SK-N-SH (cell line): ENCODE measurements around the gene DNAJB6. TPM values are rescaled to one million over a fixed set of nuclear protein-coding genes. Genes with fewer than 3 reads are reported as not detected.

Source experiments
- CTCF ChIA-PET: fragments of 300-600, 350-600 bp; formaldehyde crosslinking; extraction: SDS; loops from one replicate; lab custom pipeline; 2021; lab: Yijun Ruan, JAX
- POLR2A ChIA-PET: fragments of 350-600 bp; sonication (Branson Sonifier 250); formaldehyde crosslinking; extraction: SDS; loops from one replicate; lab custom pipeline; 2020; ENCODE audit warnings: antibody characterized with exemption, inconsistent platforms; lab: Yijun Ruan, JAX
- DNase-seq: peaks from one replicate; pipeline ENCODE4 v3.0.0; 2012
- H2AFZ ChIP-seq: fragments of 200-600 bp; sonication (generic); 2 replicates; pipeline ENCODE4 v1.8.1; 2016; ENCODE audit warnings: antibody characterized with exemption, mild to moderate bottlenecking, low read depth
- H3F3A ChIP-seq: fragments of 200-600 bp; sonication (generic); replicated peaks from 2 replicates; pipeline ENCODE3; 2016; ENCODE audit warnings: antibody characterized with exemption, mild to moderate bottlenecking; ENCODE audit not compliant: insufficient read depth
- H3K27ac ChIP-seq, 2 experiments: fragments of 200-500 bp in 1 of 2; fragments of 200-600 bp in 1 of 2; sonication (Bioruptor generic) in 1 of 2; sonication (generic), shearing (Covaris generic) in 1 of 2; 2 replicates each; pipeline versions ENCODE4 v1.5.1 to v1.6.1; 2014 to 2016; ENCODE audit warnings: low read depth in 2 of 2, inconsistent platforms in 1 of 2, low read length in 1 of 2, mild to moderate bottlenecking in 1 of 2, mixed read lengths in 1 of 2
- H3K27me3 ChIP-seq: fragments of 200-600 bp; sonication (generic), shearing (Covaris generic); 2 replicates; pipeline ENCODE4 v1.6.1; 2016; ENCODE audit warnings: mixed run types; ENCODE audit not compliant: insufficient read depth
- H3K36me3 ChIP-seq, 2 experiments: fragments of 200-500 bp in 1 of 2; fragments of 200-600 bp in 1 of 2; sonication (Bioruptor generic) in 1 of 2; sonication (generic) in 1 of 2; replicated peaks in 1 of 2; 2 replicates each; pipeline versions ENCODE3 to v1.5.1; 2014 to 2016; ENCODE audit warnings: low read length in 1 of 2, mild to moderate bottlenecking in 1 of 2; ENCODE audit not compliant: insufficient read depth in 2 of 2, control insufficient read depth in 1 of 2
- H3K4me1 ChIP-seq, 2 experiments: fragments of 200-500 bp in 1 of 2; fragments of 200-600 bp in 1 of 2; sonication (Bioruptor generic) in 1 of 2; sonication (generic), shearing (Covaris generic) in 1 of 2; 2 replicates each; pipeline versions ENCODE4 v1.5.1 to v1.6.1; 2014 to 2016; ENCODE audit warnings: low read depth in 1 of 2, low read length in 1 of 2, mixed run types in 1 of 2; ENCODE audit not compliant: insufficient read depth in 2 of 2, control insufficient read depth in 1 of 2
- H3K4me2 ChIP-seq: fragments of 200-600 bp; sonication (generic), shearing (Covaris generic); 2 replicates; pipeline ENCODE4 v1.6.1; 2017; ENCODE audit warnings: mixed run types
- H3K4me3 ChIP-seq, 2 experiments: fragments of 200-500 bp in 1 of 2; fragments of 200-600 bp in 1 of 2; sonication (Bioruptor generic) in 1 of 2; sonication (generic), shearing (Covaris generic) in 1 of 2; 2 replicates each; pipeline versions ENCODE4 v1.5.1 to v1.8.1; 2014 to 2016; ENCODE audit warnings: low read depth in 2 of 2, inconsistent platforms in 1 of 2, low read length in 1 of 2, mild to moderate bottlenecking in 1 of 2, mixed read lengths in 1 of 2, moderate library complexity in 1 of 2
- H3K79me2 ChIP-seq: fragments of 200-600 bp; sonication (generic); 2 replicates; pipeline ENCODE4 v1.8.1; 2017; ENCODE audit warnings: mild to moderate bottlenecking; ENCODE audit not compliant: insufficient read depth
- H3K9ac ChIP-seq: fragments of 200-600 bp; sonication (generic); 2 replicates; pipeline ENCODE4 v1.6.1; 2017; ENCODE audit warnings: mixed run types
- H3K9me2 ChIP-seq: fragments of 200-600 bp; sonication (generic); 2 replicates; pipeline ENCODE4 v1.6.1; 2017; ENCODE audit warnings: mixed run types
- H3K9me3 ChIP-seq: fragments of 200-600 bp; sonication (generic); 2 replicates; pipeline ENCODE4 v1.6.1; 2017; ENCODE audit warnings: mixed run types, mild to moderate bottlenecking, moderate library complexity
- H4K20me1 ChIP-seq: fragments of 200-600 bp; sonication (generic); 2 replicates; pipeline ENCODE4 v1.6.1; 2017; ENCODE audit warnings: mild to moderate bottlenecking, mixed run types; ENCODE audit not compliant: insufficient read depth
- CHD2 ChIP-seq: fragments of 150-350 bp; IDR thresholded peaks from 2 replicates; pipeline ENCODE4 v1.6.1; 2018; ENCODE audit warnings: low read length; ENCODE audit not compliant: partially characterized antibody
- MEF2A ChIP-seq: IDR thresholded peaks from 2 replicates; pipeline ENCODE4 v1.4.0; 2012; ENCODE audit warnings: low read depth, borderline replicate concordance
- MXI1 ChIP-seq: IDR thresholded peaks from 2 replicates; pipeline ENCODE4 v1.6.1; 2012; ENCODE audit warnings: mild to moderate bottlenecking, low read depth, low read length, improper control_type of control experiment
- NRF1 ChIP-seq: IDR thresholded peaks from 2 replicates; pipeline ENCODE4 v1.6.1; 2012; ENCODE audit warnings: low read depth, mild to moderate bottlenecking, low read length
- RAD21 ChIP-seq: IDR thresholded peaks from 2 replicates; pipeline ENCODE4 v1.6.1; 2012; ENCODE audit warnings: mild to moderate bottlenecking, low read length
- RFX5 ChIP-seq: IDR thresholded peaks from 2 replicates; pipeline ENCODE4 v1.6.1; 2012; ENCODE audit warnings: mild to moderate bottlenecking, improper control_type of control experiment, low read length
- SIN3A ChIP-seq: IDR thresholded peaks from 2 replicates; pipeline ENCODE4 v1.6.1; 2012; ENCODE audit warnings: low read depth, mild to moderate bottlenecking, low read length, moderate library complexity, borderline replicate concordance
- WGBS: methylation state at CpG from one replicate; pipeline ENCODE4 v1.1.6; 2017; ENCODE audit warnings: low lambda C conversion rate; 5-methylcytosine and 5-hydroxymethylcytosine counted together
- polyA plus RNA-seq, 3 experiments: library from polyadenylated mRNA; depleted of rRNA; stranded (reverse); fragments of >200 nt; gene quantifications; 2 replicates each; pipeline ENCODE4 v1.2.3, GENCODE V29; 2012
- TF ChIP-seq, protein P1 (sequence below): IDR thresholded peaks from 2 replicates; pipeline ENCODE4 v1.6.1; 2012; ENCODE audit warnings: mild to moderate bottlenecking, low read depth, low read length, moderate library complexity
- TF ChIP-seq, protein P2 (sequence below): fragments of 150-350 bp; IDR thresholded peaks from 2 replicates; pipeline ENCODE4 v1.6.1; 2016; ENCODE audit warnings: mild to moderate bottlenecking, low read depth, low read length
- TF ChIP-seq, protein P3 (sequence below): IDR thresholded peaks from 2 replicates; pipeline ENCODE4; 2012
- TF ChIP-seq, protein P4 (sequence below): IDR thresholded peaks from 2 replicates; pipeline ENCODE4 v1.4.0; 2012; ENCODE audit warnings: low read depth, borderline replicate concordance

The DNAJB6 gene
- polyA plus RNA-seq, 1 of the 3 experiments (the other 2 are of a cell fraction) = 176 TPM

DNA sequence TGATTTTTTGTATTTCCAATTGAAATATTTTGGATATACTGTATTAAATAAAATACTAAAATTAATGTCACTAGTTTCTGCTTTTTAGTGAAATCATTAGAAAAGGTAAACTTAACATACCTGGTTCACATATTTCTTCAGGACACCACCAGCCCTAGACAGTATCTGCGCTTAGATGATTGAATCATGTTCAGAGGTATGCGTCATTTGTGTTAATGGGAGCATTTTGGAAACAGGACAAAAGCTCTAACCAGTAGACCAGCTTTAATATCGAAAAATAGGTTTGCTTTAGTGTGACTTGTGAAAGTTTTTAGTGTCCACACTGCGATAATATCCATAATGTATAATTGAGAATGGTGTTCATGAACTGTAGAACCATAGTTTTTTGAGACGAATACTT, 47.1 kb downstream of the DNAJB6 start:
- CTCF ChIA-PET = interaction anchor here (1.0 to 7.1 kb wide), 3 partner anchors 8 to 110 kb away, joined by 3 to 37 read pairs (median 3); no protein-coding TSS in a partner anchor
- POLR2A ChIA-PET = no interaction called here
- WGBS = 93% methylated on average over 5 of the region's 5 CpGs

More for the DNA sequence above, 47.1 kb downstream of the DNAJB6 start:
- Histone ChIP-seq H3K9ac (no peak overlapping the region), H3K9me3 (no peaks in the 10 kb centered on the region), H3K4me3 (no peak overlapping the region)
- TF ChIP-seq RAD21 = no peak
- TF ChIP-seq RFX5 = no peak
- TF ChIP-seq SIN3A = no peak
- TF ChIP-seq, protein P1, sequence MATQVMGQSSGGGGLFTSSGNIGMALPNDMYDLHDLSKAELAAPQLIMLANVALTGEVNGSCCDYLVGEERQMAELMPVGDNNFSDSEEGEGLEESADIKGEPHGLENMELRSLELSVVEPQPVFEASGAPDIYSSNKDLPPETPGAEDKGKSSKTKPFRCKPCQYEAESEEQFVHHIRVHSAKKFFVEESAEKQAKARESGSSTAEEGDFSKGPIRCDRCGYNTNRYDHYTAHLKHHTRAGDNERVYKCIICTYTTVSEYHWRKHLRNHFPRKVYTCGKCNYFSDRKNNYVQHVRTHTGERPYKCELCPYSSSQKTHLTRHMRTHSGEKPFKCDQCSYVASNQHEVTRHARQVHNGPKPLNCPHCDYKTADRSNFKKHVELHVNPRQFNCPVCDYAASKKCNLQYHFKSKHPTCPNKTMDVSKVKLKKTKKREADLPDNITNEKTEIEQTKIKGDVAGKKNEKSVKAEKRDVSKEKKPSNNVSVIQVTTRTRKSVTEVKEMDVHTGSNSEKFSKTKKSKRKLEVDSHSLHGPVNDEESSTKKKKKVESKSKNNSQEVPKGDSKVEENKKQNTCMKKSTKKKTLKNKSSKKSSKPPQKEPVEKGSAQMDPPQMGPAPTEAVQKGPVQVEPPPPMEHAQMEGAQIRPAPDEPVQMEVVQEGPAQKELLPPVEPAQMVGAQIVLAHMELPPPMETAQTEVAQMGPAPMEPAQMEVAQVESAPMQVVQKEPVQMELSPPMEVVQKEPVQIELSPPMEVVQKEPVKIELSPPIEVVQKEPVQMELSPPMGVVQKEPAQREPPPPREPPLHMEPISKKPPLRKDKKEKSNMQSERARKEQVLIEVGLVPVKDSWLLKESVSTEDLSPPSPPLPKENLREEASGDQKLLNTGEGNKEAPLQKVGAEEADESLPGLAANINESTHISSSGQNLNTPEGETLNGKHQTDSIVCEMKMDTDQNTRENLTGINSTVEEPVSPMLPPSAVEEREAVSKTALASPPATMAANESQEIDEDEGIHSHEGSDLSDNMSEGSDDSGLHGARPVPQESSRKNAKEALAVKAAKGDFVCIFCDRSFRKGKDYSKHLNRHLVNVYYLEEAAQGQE = no peak
- no peak for TF ChIP-seq NRF1
- TF ChIP-seq CHD2 = no peak
- no peak for TF ChIP-seq MXI1
- TF ChIP-seq, protein P2, sequence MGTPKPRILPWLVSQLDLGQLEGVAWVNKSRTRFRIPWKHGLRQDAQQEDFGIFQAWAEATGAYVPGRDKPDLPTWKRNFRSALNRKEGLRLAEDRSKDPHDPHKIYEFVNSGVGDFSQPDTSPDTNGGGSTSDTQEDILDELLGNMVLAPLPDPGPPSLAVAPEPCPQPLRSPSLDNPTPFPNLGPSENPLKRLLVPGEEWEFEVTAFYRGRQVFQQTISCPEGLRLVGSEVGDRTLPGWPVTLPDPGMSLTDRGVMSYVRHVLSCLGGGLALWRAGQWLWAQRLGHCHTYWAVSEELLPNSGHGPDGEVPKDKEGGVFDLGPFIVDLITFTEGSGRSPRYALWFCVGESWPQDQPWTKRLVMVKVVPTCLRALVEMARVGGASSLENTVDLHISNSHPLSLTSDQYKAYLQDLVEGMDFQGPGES = no peak
- TF ChIP-seq, protein P3, sequence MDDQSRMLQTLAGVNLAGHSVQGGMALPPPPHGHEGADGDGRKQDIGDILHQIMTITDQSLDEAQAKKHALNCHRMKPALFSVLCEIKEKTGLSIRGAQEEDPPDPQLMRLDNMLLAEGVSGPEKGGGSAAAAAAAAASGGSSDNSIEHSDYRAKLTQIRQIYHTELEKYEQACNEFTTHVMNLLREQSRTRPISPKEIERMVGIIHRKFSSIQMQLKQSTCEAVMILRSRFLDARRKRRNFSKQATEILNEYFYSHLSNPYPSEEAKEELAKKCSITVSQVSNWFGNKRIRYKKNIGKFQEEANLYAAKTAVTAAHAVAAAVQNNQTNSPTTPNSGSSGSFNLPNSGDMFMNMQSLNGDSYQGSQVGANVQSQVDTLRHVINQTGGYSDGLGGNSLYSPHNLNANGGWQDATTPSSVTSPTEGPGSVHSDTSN = no peak
- no peak for TF ChIP-seq MEF2A
- TF ChIP-seq, protein P4, sequence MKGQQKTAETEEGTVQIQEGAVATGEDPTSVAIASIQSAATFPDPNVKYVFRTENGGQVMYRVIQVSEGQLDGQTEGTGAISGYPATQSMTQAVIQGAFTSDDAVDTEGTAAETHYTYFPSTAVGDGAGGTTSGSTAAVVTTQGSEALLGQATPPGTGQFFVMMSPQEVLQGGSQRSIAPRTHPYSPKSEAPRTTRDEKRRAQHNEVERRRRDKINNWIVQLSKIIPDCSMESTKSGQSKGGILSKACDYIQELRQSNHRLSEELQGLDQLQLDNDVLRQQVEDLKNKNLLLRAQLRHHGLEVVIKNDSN = no peak
- TF ChIP-seq, all 33 proteins: peak for 0
- H3F3A ChIP-seq = peaks cover 17% of the 10 kb centered on the region
- no peak overlapping the region for H2AFZ ChIP-seq
- peaks cover 86% of the 10 kb centered on the region for H3K79me2 ChIP-seq
- peaks cover 5% of the 10 kb centered on the region in 2 experiments; a peak in 3 of 4 replicates for H3K4me1 ChIP-seq
- no peaks in the 10 kb centered on the region for H3K9me2 ChIP-seq
- no peak overlapping the region for H3K27ac ChIP-seq
- H3K4me2 ChIP-seq = no peak overlapping the region
- peaks cover 56% of the 10 kb centered on the region for H4K20me1 ChIP-seq
- H3K36me3 ChIP-seq = peaks cover 69 to 74% of the 10 kb centered on the region in 2 experiments
- no peak for DNase-seq
- no peaks in the 10 kb centered on the region for H3K27me3 ChIP-seq
